ENCODE results near the gene PNPLA2.

Gene PNPLA2

GRCh38 chr11:846496-847098 is 27.9 kb downstream of the PNPLA2 start:
- DNase-seq, result no peak

DNA sequence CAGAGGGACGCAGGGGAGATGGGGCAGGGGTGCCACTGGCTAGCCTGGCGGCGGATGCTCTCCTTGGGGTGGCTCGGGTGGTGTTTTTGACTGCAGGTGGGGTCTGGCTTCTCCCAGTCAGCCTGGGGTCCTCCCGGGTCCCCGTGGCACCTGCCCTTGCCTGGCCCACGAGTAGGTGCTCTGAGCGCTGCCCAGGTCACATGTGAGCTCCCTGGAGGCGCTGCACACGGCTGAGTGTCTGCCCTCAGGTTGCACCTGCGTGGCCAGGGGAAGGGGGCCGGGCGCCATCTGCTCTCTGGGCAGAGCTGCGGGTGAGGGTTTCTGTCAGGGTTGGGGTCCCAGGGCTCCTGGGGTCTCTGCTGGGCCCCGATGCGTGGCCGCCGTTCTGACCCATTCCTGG is 29.2 kb downstream of the PNPLA2 start:
- DNase-seq, result no peak

DNA sequence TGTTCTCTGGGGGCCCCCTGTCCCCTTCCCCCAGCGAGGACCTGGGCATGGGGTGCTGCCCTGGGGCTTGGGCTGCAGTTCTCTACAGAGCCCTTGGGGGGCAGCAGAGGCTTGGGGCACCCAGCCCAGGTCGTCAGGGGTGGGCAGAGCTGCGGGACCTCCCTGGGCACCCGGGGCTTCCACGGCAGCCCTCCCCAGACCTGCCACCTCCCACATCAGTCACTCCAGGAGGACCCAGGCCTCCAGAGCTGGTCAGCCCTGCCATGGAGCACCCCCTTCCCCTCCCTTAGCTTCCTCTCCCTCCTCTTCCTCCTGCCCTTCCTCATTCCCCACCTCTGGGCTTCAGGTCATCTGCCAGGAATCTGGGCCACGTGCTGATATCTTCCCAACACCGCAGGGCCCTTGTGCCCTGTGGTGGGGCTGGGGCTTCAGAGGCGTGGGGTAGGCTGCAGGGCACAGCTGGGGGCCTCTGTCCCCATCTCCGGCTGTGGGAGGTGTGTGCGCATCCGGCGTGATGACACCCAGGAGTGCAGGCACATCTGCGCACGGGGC is 29.7 kb downstream of the PNPLA2 start:
- peak; percentile 52 for DNase-seq

DNA sequence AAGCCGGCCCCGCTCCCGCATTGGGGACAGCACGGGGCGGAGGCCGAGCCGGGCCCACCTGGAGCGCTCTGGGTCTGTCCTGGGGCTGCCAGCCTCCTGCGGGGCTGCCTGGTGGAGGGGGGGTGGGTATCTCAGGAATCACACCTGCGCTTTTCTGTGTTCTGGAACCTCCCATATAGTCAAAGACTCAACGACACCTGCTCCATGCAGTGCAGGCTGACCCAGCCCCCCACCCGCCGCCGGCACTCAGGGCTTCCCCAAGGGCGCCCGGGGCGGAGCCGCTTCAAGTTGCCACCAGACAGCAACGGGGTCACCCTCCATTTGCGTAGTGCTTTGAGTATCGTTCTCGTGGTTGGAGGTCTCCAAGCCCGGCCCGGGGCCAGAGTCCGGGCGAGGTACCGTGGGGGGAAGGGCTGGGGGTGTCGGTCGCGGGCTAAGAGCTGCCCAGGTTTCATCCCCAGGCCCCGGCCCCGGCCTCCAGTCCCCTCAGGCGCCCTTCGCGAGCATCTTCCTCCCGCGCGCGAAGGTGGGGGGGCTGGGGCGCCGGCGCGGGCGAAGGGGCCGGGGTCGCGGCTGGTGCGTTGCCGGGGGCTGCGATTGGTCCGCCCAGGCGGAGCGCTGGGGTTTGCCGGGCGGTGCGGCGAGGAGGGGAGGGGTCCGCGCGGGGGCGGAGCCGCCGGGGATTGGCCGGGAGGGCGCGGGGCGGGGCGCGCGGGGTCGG is 30.6 kb downstream of the PNPLA2 start:
- peak; percentile 53 for DNase-seq

DNA sequence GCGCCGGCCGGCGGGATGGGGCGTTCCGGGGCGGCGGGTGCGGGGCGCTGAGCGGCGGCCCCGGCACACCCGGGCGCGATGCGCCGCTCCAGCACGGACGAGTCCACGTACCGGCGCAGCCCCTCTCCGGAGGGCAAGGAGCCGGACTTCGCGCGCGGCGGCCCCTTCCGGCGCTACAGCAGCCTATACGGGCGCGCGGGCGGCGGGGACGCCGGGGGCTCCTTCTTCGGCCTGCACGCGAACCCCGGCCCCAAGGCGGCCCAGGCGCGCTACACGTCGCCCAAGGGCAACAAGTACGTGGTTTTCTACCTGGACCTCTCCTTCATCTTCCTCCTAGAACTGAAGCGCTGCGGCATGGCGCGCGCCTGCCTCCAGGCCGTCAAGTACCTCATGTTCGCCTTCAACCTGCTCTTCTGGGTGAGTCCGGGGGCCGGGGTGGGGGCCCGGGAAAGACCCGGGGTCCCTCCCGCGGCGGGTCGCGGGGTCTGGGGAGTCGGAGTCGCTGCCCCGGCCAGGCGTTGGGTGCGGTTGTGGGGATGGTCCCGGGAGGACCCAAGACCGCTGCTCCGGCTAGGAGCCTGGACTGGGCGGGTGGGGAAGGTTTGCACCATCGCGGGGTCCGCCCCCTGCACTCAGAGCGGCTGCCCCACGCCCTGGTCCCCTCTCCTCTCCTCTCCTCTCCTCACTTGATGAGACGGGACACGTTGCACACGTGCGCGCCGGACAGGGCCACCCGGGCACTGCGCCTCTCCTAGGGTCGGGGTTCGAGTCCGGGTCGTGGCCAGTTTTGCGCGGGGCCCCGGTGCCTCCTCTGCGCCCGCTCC is 31.4 kb downstream of the PNPLA2 start:
- DNase-seq, result no peak

- DNase-seq, result no peak
These were observed 32.4 kb downstream of the PNPLA2 start for GRCh38 chr11:850775-851763.

GRCh38 chr11:852762-853161 is 34.0 kb downstream of the PNPLA2 start:
- DNase-seq, result no peak

- no peak for DNase-seq
These were observed 35.2 kb downstream of the PNPLA2 start for GRCh38 chr11:853682-854448.

GRCh38 chr11:854601-855329 is 36.1 kb downstream of the PNPLA2 start:
- DNase-seq, result no peak

GRCh38 chr11:855330-855674 is 36.6 kb downstream of the PNPLA2 start:
- DNase-seq, result no peak

GRCh38 chr11:855796-856195 is 37.1 kb downstream of the PNPLA2 start:
- DNase-seq, result no peak

DNA sequence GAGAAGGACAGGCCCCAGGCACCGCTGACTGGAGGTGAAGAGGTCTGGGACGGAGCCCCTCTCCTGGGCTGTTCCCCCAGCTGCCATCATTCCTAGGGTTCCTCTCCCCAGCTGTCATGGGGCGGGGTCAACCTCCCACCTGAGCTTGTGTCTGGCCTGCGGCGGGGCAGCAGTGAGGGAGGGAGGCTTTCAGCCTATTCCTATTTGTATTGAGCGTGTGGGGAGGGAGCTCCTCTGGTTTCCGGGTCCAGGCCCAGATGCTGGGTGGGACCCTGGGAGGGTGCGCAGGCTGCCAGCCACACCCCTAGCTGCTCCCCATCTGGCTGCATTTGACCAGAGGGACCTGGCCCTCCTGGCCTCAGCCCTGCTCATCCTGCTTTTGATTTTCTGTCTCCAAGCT is 37.7 kb downstream of the PNPLA2 start:
- DNase-seq, result no peak

- no peak for DNase-seq
These were observed 39.5 kb downstream of the PNPLA2 start for GRCh38 chr11:858053-858761.

DNA sequence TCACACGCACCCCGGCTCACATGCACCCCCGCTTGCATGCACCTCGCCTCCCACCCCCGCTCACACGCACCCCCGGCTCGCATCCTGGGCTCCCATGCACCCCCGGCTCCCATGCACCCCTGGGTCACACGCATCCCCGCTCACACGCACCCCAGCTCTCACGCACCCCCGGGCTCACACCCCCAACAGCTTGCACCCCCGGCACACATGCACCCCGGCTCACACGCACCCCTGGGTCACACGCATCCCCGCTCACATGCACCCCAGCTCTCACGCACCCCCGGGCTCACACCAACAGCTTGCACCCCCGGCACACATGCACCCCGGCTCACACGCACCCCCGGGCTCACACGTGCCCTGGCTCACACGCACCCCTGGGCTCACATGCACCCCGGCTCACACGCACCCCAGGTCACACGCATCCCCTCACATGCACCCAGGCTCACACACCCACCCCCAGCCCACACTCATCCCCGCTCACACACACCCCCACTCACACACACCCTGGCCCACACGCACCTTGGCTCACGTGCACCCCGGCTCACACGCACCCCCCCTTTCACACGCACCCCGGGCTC is 40.1 kb downstream of the PNPLA2 start:
- no peak for DNase-seq

DNA sequence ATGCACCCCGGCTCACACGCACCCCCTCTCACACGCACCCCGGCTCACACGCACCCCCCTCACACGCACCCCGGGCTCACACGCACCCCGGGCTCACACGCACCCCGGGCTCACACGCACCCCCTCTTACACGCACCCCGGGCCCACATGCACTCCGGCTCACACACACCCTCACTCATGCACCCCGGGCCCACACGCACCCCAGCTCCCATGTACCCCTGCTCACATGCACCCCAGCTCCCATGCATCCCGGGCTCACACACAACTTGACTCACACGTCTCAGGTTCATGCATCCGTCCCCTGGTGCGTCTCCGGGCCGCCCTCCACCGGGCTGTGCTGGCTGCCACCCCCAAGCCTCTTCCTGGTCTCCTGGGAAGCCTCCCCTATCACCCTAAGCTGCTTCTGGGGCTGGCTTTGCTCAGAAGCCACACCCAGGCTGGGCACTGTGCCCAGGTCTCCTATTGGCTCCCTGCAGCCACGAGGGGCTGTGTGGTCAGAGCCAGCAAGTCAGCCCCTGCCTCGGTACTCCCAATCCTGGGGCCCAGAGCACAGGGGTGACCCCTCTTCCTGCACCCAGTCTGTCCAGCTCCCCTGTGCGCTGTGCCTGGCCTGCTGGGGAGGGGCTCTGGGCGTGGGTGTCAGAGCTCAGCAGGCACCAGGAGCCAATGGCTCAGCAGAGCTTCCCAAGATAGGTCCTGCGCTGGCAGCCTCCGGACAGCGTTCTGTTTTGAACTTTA is 40.8 kb downstream of the PNPLA2 start:
- DNase-seq, result peak; percentile 93

- DNase-seq, result no peak
These were observed 41.8 kb downstream of the PNPLA2 start for GRCh38 chr11:860234-861104.

DNA sequence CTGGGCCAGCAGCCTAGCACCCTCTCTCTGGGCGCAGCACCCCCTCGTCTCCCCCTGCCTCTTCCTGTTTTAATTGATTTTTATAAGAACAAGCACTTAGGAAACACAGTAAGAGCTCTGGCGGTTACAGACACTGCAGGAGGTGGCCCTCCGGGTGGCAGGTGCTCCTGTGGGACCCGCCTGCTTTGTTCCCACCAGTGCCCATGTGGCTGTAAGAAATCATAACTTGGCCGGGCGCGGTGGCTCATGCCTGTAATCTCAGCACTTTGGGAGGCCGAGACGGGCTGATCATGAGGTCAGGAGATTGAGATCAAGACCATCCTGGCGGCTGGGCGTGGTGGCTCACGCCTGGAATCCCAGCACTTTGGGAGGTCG is 42.4 kb downstream of the PNPLA2 start:
- DNase-seq, result peak; percentile 63

DNA sequence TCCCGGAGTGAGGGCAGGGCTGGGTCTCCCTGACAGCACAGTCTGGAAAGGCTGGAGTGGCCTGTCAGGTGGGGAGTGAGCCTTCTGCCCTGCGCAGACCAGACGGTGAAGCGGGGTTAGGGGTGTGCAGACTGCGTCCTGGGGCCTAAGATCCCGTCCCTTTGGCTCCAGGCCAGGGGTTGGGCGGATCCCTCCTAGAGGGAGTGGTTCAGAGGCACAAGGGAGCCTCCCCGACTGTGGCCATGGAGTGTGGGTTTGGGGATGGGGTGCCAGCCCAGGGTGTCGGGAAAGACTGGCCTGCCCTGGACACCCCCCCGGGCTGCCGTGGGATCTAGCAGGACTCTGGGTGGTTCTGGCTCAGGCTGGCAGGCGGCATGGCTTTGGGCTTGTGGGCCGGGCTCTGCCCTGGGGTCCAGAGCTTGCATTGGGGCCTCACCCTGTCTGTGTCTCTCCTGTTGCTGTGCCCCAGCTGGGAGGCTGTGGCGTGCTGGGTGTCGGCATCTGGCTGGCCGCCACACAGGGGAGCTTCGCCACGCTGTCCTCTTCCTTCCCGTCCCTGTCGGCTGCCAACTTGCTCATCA is 43.5 kb downstream of the PNPLA2 start:
- no peak for DNase-seq
